HG03025 (cell line): ENCODE measurements around the gene UGDH.
"Not testable (repeated sequence)": the region's sequence is repeated elsewhere in the genome, so short reads cannot be mapped to it uniquely, and the experiment has no call there.

Source experiments
- ATAC-seq: cut with Tn5 transposase; IDR thresholded peaks from one replicate; pipeline ENCODE4 v1.9.1; 2021; ENCODE audit warnings: mild to moderate bottlenecking, moderate library complexity; ENCODE audit not compliant: unreplicated experiment, low FRiP score

The UGDH gene

GRCh38 chr4:39530682-39531081 lies 3.4 kb upstream of the UGDH start:
- ATAC-seq, result no peak

GRCh38 chr4:39529534-39529933 lies 2.3 kb upstream of the UGDH start:
- no peak for ATAC-seq

- no peak for ATAC-seq
These were observed 824 bp upstream of the UGDH start for GRCh38 chr4:39528061-39528465.

DNA sequence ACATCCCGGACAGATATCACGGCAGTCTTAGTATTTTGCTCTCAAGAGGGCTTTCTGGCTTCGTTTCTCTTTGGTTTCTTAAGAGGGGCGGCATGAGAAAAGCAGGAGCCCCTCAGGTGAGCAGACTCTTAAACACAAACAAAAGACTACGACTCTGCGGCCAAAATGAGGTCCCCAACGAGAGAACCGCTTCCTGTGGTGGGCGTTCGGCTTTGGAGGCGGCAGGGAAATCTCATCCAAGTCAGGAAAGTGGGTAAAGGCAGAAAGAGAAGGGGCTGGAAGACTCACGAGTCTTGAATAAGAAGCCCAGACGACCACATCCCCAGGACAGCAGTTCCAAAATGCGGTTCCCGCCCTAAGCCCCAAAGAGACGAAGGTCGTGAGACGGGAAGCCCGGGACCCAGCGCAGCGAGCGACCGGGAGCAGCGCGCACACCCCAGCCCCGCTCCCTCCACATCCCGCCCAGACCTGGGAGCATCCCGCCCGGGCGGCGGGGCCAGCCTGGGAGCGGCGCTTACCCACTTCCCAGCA lies 409 bp downstream of the UGDH start:
- peak; percentile 11 for ATAC-seq

- ATAC-seq, result no peak
These were observed 1.2 kb downstream of the UGDH start for GRCh38 chr4:39525822-39526690.

GRCh38 chr4:39524161-39524957 lies 2.9 kb downstream of the UGDH start:
- no peak for ATAC-seq

DNA sequence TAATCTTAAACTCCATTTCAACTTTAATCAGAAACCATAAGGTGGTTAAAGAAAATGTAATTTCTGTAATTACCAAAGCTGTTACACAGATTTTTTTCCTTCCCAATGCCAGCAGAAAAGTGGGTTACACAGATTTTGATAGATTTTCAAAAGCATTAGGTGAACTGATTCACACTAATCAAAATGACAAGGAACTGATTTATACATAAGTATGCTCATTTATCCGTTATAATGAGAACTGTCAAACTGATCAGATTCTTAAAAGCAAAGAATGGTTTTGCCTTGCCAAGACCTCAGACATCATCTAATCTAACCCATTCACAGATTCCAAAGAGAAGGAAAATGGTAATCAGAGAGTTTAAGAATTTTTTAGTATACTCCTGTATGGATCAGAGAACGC lies 5.2 kb downstream of the UGDH start:
- no peak for ATAC-seq

- ATAC-seq, result no peak
These were observed 5.9 kb downstream of the UGDH start for GRCh38 chr4:39521253-39521919.

DNA sequence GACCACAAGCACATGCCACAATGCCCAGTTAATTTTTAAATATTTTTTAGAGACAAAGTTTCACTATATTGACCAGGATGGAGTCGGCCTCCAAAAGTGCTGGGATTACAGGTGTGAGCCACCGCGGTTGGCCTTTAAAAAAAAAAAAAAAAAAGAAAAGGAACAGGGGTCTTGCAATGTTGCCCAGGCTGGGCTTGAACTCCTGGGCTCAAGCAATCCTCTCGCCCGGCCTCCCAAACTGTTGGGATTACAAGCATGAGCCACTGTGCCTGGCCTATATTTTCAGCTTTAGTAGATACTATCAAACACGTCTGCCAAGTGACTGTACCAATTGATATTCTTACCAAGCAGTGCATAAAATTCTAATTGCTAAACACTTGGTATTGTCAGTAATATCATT lies 8.8 kb downstream of the UGDH start:
- no peak for ATAC-seq

GRCh38 chr4:39516407-39516966 lies 10.8 kb downstream of the UGDH start:
- ATAC-seq, result no peak

DNA sequence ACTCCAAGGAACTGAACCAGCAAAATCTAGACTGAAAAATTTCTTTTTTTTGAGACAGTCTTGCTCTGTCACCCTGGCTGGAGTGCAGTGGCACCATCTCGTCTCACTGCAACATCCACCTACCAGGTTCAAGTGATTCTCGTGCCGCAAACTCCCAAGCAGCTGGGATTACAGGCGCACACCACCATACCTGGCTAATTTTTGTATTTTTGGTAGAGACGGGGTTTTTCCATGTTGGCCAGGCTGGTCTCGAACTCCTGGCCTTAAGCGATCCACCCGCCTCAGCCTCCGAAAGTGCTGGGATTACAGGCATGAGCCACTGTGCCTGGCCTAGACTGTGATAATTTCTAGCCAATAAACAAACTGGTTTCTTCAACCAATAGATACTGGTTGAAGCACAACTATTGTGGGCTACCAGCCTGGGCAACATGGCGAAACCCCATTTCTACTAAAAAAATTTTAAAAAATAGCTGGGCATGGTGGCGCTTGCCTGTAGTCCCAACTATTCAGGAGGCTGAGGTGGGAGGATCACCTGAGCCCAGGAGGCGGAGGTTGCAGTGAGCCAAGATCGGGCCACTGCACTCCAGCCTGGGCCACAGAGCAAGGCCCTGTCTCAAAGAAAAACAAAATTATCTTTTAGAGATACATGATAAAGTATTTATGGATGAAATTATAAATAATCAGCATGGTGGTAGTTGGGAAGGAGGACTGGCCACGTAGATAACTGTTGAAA lies 11.4 kb downstream of the UGDH start:
- ATAC-seq, result not testable (repeated sequence)

- ATAC-seq, result no peak
These were observed 12.3 kb downstream of the UGDH start for GRCh38 chr4:39514888-39515401.

GRCh38 chr4:39514266-39514665 lies 13.0 kb downstream of the UGDH start:
- ATAC-seq, result not testable (repeated sequence)

DNA sequence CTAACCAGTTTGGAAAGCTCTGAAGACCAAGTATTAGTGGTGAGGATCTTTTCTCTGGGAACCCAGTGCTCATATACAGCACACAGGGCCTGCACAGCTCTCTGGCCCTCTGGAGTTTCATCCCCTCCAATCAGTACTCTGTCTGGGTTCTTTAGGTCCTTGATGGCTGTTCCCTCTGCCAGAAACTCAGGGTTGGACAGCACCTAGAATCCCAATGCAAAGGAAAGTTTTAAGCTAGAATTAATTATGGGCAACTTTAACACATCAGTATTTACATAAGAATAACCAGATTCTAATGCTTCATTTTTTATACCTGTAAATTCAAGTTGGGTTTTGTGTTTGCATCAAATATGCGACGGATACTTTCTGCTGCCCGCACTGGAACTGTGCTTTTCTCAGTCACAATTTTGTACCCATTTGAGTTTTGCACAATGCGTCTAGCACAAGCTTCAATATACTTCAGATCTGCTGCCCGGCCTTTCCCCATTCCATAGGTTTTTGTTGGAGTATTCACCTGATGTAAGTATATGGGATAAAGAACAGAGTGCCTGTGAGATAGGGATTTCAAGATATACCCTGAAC lies 16.8 kb downstream of the UGDH start:
- ATAC-seq, result no peak

DNA sequence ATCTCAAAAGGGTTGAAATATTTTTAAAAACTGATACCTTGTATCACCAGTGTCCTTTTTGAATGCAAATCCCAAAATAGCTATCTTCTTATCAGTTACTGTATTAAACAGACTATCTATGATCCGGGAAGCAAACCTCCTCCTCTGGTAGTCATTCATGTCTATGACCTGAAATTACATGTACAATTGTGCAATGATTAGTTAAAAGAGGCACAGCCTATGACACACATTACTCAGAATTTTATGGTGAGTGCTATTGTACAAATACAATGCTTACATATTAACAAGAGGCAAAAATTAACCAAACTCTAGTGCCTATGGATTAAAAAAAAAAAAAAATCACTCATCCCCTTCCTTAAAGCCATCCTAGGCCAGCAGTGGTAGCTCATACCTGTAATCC lies 21.7 kb downstream of the UGDH start:
- ATAC-seq, result no peak

DNA sequence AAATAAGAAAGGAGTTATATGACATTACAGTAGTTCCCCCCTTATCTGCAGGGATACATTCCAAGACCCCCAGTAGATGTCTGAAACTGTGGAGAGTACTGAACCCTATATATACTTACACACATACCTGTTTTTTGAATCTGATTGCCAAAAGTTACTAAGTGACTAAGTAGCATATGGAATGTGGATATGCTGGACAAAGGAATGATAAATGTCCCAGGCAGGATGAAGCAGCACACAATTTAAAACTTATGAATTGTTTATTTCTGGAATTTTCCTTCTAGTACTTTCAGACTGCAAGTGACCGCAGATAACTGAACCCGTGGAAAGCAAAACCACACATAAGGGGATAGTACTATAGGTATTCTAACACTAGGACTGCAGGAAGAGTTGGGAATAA lies 22.7 kb downstream of the UGDH start:
- ATAC-seq, result no peak

DNA sequence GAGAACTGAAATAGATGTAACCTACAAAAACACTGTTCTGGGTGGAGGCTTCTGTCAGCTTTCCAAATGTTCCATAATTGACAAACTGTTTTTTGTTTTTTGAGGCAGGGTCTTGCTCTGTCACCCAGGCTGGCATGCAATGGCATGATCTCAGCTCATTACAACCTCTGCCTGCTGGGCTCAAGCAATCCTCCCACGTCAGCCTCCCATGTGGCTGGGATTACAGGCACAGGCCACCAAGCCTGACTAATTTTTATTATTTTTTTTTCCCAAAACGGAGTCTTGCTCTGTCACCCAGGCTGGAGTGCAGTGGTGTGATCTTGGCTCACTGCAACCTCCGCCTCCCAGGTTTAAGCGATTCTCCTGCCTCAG lies 24.6 kb downstream of the UGDH start:
- ATAC-seq, result not testable (repeated sequence)

- ATAC-seq, result no peak
These were observed 25.1 kb downstream of the UGDH start for GRCh38 chr4:39502019-39502663.

- ATAC-seq, result no peak
These were observed 28.6 kb downstream of the UGDH start for GRCh38 chr4:39498727-39499020.
